ENCODE data around the gene APOL6. TPM values are rescaled to one million over a fixed set of nuclear protein-coding genes. Genes with fewer than 3 reads are reported as not detected.
"Not testable (repeated sequence)": the region's sequence is repeated elsewhere in the genome, so short reads cannot be mapped to it uniquely, and the experiment has no call there.

Gene APOL6
- total RNA-seq, 1 donor from 2014 or later = 8.1 TPM

- ATAC-seq = no peak
Measured at GRCh38 chr22:35618427-35619223, 29.6 kb upstream of the APOL6 start.

DNA sequence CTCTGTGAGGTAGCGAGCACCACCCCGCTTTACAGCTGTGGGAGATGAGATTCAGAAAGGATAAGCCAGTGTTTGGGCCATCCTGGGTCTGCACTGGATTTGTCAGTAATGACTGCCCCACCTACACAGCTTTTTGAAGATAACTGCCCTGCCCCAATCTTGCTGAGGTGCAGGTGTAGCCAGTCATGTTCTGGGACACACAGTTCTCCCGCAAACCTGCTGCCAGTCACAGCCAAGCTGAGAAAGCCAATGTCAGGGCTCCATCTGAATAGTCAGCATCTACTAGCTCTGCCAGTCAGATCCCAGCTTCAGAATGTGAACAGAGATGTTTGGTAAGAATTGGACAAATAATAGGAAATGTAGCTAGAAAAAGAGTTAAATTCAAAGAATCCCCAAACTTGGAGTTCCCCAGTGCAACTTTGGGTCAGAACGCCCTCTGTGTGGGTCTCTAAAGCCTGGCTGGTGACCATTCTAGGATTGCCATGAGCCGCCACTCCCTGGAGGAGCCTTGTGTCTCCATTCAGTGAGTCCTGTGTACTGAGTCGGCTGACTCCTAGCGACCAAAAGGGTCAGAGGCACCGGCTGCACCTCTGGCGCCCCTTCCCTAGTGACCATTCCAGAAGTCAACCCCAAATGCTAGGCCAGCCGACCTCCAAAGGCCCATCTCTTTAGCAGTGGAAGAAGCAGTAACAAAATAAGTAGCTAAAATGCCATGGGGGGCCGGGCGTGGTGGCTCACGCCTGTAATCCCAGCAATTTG lies 28.7 kb upstream of the APOL6 start:
- ATAC-seq = no peak

DNA sequence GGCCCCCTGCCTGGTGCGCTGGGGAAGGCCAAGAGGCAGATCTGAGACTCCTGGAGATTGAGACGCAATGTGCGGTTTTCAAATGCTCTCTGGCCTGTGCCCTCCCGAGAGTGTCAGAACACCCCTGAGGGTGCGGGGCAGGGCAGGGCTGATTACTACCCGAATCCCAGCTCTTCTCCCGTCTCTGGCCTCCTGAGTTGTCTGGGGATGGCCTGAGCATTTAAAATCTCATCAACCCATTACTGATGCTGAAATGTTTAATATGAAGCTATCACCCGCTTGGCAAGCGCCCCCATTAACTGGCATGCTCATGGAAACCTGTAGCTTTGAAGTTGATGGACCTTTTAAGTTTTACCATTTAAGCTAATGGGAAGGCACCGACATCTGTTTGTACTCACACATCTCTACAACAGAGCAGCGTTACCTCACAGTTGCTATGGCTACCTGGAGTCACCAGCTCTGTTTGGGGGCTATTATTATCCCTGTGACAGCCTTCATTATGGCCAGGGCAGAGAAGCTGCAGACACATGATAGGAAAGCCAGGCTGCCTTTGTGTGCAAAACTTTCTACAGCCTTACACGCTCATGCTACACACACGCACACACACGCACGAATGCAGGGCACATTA lies 27.5 kb upstream of the APOL6 start:
- no peak for ATAC-seq

DNA sequence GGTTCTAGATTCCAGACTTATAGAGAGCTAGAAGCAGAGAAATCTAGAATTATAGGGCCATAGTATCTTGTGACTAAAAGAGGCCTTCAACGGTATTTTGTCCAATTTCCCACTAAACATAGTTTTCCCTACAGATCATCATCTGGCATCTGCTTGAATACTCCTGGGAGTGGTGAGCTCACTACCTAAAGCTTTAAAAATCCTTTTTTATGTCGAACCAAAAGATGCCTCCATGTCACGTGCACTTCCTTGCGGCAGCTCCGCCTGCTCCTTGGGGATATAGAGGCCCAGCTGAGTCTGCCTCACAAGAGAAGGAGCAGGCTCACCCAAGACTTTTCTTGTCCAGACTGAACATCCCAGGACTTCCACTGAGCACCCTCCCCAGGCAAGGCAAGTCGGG lies 26.8 kb upstream of the APOL6 start:
- no peak for ATAC-seq

- ATAC-seq = peak; percentile 83
Measured at GRCh38 chr22:35622191-35622913, 25.9 kb upstream of the APOL6 start.

GRCh38 chr22:35623885-35624284 lies 24.4 kb upstream of the APOL6 start:
- not testable (repeated sequence) for ATAC-seq

DNA sequence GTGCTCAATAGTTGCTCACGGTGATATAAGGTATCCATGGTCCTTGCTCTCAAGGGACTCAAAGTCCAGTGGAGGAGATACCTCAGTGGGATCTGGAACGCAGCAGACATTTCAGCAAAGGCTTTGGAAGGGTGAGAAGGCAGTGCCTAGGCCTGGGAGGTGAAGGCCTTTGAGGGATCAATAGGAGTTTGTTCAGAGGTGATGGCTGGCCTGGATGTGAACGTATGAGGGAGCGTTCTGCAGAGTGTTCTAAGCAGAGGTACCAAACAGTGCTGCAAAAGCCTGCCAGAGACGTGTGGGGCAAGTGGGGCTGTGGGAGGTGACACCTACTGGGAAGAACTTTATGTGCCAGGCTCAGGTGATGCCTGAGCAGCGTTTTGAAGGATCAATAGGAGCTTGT lies 23.7 kb upstream of the APOL6 start:
- no peak for ATAC-seq

DNA sequence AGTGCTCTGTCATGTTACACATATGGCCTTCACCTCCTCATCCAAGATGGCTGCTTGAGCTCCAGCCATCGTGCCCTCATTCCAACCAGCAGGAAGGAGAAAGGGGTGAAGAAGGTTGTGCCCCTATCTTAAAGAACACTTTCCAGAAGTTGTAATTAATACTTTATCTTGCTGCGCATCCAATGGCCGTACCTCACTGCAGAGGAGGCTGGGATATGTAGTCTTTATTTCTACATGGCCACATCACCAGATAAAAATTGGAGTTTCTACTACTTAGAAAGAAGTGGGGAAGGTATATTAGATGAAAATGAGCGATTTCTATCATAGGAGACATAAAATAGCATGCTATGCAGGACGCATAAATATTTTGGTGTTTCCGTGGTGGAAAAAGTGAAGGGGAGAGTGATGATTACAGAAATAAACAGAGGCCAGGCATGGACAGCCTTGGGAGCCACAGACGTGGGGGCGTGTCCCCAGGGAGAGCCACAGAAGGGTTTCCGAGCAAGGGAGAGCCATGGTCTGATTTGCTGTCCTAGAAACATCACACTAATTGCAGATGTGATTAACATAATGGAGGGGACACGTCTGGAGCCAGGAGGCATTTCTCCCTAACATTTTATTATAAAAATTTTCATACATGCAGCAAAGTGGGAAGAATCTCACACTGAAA lies 22.3 kb upstream of the APOL6 start:
- ATAC-seq = no peak

- ATAC-seq = peak; percentile 43
Measured at GRCh38 chr22:35627267-35628041, 20.8 kb upstream of the APOL6 start.

- no peak for ATAC-seq
Measured at GRCh38 chr22:35628732-35629131, 19.5 kb upstream of the APOL6 start.

DNA sequence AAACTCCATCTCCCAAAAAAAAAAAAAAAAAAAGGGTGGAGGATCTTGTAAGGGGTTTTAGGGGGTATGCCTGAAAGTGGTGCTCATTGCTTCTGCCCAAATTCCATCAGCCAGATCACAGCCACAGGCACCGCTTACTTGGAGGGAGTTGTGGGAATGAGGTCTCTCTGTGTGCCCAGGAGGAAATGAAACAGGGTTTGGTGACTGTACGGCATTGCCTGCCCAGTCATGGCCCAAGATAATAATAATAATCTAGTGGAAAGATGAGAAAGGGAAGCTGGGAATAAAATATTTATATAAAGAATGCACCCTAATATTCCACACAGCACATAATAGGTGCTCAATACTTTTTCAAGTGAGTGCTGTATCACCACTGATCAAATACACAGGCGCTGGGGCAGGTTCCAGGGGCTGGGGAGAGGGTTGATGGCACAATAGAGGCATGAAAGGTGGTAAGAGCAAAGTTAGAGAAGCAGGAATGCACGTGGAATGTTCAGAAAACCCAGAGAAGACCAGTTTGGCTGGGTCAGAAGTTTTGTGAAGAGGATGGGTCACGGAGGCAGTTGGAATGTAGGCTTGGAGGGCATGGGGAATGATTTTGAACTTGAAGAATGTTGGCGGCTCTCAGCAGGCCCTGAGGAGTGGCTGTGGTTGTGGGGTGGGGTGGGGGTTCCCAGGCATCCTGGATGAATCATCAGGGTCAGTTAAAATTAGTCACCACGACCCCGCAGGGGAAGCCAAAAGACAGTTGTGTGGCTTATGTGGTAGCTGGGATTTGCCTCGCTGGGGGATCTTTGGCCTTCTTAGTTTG lies 18.6 kb upstream of the APOL6 start:
- ATAC-seq = peak; percentile 48

GRCh38 chr22:35630387-35630793 lies 17.9 kb upstream of the APOL6 start:
- no peak for ATAC-seq

- ATAC-seq = no peak
Measured at GRCh38 chr22:35630891-35631290, 17.4 kb upstream of the APOL6 start.

DNA sequence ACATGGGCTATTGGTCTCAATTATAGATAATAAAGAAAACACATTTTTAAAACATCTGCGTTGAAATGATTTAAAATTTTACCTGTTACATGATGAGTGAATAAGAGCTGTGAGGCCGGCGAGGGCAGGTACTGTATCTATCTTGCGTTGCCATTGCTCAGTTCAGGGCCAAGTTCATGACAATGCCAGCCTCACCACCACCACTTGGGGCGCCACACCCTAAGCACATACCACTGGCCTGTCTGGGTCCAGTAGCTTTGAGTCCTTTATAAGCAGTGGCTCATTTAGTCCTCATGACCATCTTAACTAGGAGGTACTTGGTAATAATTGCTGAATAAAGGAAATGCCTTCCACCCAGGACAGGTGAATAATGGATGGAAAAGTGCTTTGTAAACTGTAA lies 16.6 kb upstream of the APOL6 start:
- ATAC-seq = peak; percentile 40

DNA sequence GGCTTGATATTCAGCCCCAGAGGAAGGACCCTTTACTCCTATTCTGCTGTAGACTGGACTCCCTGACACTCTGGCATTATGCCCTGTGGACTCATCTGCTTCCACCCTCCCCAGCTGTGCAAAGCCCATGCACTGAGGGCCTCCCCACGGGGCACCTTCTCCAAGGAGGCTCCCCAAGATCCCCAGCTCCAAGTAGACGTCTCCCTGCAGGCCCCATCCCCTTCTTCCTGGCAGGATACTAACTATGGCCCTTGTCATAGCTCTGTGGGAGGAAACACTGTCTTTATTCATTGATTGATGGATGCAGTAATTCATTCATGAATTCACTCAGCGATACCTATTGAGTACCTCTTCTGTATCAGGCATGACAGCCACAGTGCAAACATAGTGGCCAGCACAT lies 15.3 kb upstream of the APOL6 start:
- ATAC-seq = no peak

- ATAC-seq = no peak
Measured at GRCh38 chr22:35633520-35633919, 14.7 kb upstream of the APOL6 start.

DNA sequence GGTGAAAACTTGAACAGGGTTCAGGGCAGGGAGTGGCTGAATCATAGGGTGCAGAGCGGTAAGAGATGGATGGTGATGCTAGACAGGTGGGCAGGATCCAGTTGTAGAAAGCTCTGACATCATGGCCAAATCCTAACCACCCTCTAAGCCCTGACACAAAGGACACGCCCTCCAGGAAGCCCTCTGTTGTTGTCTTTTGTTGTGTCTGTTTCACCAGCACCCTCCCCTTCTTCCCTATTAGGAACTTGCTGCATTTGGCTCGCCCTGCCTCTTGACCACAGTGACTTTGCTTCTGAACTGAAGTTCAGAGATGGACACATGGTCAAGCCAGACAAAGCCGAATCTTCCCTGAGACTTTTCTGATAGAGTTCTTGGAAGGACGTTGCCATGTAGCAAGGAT lies 14.2 kb upstream of the APOL6 start:
- peak; percentile 61 for ATAC-seq

DNA sequence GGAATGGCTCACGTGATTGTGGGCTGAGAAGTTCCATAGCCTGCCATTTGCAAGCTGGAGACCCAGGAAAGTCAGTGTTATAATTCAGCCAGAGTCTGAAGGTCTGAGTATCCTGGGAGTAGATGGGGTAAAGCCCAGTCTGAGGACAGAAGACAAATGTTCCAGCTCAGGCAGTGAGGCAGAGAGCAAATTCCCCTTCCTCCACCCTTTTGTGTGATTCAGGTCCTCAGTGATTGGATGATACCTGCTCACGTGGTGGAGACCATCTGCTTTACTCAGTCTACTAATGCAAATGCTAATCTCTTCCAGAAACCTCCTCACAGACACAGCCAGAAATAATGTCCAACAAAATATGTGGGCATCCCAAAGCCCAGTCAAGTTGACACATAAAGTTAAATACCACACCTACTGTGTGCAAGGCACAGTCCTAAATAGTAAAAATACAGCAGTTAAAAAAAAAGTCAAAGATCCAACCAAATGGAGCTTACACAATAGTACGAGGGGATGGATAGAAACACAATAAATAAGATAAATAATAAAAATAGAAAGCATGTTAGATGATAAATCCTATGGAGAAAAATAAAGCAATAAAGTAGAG lies 13.2 kb upstream of the APOL6 start:
- ATAC-seq = no peak

GRCh38 chr22:35637254-35637653 lies 11.0 kb upstream of the APOL6 start:
- peak; percentile 46 for ATAC-seq

- no peak for ATAC-seq
Measured at GRCh38 chr22:35638001-35638400, 10.2 kb upstream of the APOL6 start.
